Fibroblast of villous mesenchyme (primary cell): Measurements from ENCODE around the gene RFC3. TPM values are rescaled to one million over a fixed set of nuclear protein-coding genes. Genes with fewer than 3 reads are reported as not detected.
A peak's percentile ranks its signal among the peaks of the same experiment; 100 is the strongest.

ENCODE experiments used
- DNase-seq: peaks from one replicate; pipeline ENCODE4 v3.0.0-alpha.2; 2010; ENCODE audit warnings: low read depth
- H3K4me3 ChIP-seq: 2 replicates; pipeline ENCODE4 v1.5.1; 2011; ENCODE audit warnings: low read depth, mild to moderate bottlenecking, low read length
- total RNA-seq: library from RNA; depleted of rRNA; stranded (reverse); fragments of >200 nt; gene quantifications from 2 replicates; pipeline ENCODE4 v1.2.3, GENCODE V29; 2012
- TF ChIP-seq, protein P1 (sequence below): IDR thresholded peaks from 2 replicates; pipeline ENCODE4 v1.5.1; 2012; ENCODE audit warnings: low read depth, mild to moderate bottlenecking, low read length; ENCODE audit not compliant: insufficient read depth

Gene RFC3
- total RNA-seq, 1 donor, result 18.6 TPM

GRCh38 chr13:33784738-33785137 is 33.2 kb upstream of the RFC3 start:
- no peak for DNase-seq
- no peak overlapping the region for H3K4me3 ChIP-seq
- TF ChIP-seq, protein P1, sequence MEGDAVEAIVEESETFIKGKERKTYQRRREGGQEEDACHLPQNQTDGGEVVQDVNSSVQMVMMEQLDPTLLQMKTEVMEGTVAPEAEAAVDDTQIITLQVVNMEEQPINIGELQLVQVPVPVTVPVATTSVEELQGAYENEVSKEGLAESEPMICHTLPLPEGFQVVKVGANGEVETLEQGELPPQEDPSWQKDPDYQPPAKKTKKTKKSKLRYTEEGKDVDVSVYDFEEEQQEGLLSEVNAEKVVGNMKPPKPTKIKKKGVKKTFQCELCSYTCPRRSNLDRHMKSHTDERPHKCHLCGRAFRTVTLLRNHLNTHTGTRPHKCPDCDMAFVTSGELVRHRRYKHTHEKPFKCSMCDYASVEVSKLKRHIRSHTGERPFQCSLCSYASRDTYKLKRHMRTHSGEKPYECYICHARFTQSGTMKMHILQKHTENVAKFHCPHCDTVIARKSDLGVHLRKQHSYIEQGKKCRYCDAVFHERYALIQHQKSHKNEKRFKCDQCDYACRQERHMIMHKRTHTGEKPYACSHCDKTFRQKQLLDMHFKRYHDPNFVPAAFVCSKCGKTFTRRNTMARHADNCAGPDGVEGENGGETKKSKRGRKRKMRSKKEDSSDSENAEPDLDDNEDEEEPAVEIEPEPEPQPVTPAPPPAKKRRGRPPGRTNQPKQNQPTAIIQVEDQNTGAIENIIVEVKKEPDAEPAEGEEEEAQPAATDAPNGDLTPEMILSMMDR, result no peak

DNA sequence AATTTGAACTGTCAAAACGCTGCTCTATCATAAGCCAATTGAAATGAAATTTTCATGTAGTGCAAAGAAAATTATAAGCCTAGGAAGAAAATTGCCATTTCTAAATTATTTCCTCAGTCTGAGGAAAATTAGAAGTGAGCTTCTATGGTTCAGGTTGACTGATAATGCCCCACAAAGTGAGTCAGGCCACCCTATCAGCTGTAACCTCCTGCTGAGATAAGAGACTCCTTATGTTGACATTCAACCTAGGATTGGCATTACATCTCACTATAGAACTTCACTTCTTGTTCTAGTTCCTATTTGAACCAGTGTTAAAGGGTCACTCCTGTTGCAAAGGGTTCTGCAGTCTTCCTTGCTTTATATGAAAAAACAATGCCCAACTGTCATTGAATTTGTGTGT is 32.6 kb upstream of the RFC3 start:
- TF ChIP-seq, protein P1, result no peak
- no peak overlapping the region for H3K4me3 ChIP-seq
- no peak for DNase-seq

- DNase-seq, result peak; percentile 19
- H3K4me3 ChIP-seq, result peak overlapping the region; percentile 63
- TF ChIP-seq, protein P1, result no peak
These were observed 30.8 kb upstream of the RFC3 start for GRCh38 chr13:33787051-33787591.

DNA sequence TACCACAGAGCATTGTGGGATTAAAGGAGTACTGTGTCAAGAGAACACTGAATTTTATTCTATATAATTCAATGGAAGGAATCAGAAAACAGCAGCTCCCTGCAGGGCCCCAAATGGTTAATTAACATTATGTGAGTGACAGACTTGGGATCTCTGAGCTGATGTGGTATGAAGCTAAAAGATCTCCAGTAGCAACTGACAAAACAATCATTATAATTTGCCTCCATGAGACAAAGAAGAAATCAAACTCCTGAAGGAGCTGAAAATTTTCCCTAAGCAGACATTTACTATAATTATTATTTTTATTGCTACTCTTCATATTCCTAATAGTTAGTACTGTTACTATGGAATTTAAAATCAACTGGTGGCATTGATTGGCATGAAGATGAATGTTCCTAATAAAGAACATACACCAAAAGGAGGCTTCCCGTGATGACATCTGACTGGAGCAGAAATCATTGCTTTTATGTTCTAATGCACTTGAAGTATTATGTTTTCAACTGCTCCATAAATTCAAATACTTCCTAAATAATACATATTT is 28.8 kb upstream of the RFC3 start:
- H3K4me3 ChIP-seq, result no peak overlapping the region
- TF ChIP-seq, protein P1, result no peak
- DNase-seq, result no peak

DNA sequence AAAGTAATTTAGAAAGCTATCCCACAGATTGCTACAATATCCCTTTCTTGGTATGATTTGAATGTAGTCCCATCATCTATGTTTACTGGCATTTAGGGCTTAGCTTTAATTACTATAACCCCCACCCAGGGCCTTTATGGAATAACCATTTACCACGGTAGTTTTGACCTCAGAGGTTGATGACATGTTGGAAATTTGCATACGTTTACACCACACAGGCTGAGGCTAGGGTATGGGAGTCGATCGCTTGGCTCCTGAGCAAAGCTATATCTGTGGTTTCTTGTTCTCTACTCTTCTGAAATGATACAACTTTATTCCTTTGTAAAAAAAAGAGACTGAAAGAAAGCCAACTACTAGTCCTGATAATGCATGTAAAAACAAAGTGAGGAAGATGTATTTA is 28.2 kb upstream of the RFC3 start:
- no peak overlapping the region for H3K4me3 ChIP-seq
- DNase-seq, result no peak
- TF ChIP-seq, protein P1, result no peak

DNA sequence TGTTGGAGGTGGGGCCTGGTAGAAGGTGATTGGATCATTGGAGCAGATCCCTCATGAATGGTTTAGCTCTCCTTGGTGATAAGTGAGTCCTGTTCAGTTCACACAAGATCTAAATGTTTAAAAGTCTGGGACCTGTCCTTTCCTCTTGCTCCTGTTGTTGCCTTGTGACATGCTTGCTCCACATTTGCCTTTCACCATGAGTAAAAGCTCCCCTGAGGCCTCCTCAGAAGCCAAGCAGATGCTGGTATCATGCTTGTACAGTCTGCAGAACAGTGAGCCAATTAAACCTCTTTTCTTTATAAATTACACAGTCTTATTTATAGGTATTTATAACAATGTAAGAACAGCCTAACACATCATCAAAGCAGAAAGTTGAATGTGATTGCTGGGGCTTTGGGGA is 24.2 kb upstream of the RFC3 start:
- TF ChIP-seq, protein P1, result no peak
- H3K4me3 ChIP-seq, result no peak overlapping the region
- no peak for DNase-seq

DNA sequence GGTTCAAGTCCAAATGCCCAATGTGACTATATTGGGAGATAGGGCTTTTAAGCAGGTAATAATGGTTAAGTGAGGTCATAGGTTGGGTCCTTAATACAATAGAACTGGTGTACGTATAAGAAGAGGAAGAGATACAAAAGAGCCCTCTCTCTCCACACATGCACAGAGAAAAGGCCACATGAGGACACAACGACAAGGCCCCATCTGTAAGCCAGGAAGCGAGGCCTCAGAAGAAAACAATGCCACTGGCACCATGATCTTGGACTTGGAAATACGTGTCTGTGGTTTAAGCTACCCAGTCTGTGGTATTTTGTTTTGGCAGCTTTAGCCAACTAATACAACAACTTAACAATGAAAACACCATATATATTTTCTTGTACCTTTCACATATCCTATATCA is 23.4 kb upstream of the RFC3 start:
- TF ChIP-seq, protein P1, result no peak
- no peak overlapping the region for H3K4me3 ChIP-seq
- DNase-seq, result no peak
